NCI-H146 treated with DMSO at 0.1 percent for 48 hours (cell line): ENCODE results near the gene BCL2L13.

Experiments used
- DNase-seq: peaks from one replicate; lab custom pipeline; 2025; ENCODE audit not compliant: unreplicated experiment; lab: John Stamatoyannopoulos, UW

Gene BCL2L13

DNA sequence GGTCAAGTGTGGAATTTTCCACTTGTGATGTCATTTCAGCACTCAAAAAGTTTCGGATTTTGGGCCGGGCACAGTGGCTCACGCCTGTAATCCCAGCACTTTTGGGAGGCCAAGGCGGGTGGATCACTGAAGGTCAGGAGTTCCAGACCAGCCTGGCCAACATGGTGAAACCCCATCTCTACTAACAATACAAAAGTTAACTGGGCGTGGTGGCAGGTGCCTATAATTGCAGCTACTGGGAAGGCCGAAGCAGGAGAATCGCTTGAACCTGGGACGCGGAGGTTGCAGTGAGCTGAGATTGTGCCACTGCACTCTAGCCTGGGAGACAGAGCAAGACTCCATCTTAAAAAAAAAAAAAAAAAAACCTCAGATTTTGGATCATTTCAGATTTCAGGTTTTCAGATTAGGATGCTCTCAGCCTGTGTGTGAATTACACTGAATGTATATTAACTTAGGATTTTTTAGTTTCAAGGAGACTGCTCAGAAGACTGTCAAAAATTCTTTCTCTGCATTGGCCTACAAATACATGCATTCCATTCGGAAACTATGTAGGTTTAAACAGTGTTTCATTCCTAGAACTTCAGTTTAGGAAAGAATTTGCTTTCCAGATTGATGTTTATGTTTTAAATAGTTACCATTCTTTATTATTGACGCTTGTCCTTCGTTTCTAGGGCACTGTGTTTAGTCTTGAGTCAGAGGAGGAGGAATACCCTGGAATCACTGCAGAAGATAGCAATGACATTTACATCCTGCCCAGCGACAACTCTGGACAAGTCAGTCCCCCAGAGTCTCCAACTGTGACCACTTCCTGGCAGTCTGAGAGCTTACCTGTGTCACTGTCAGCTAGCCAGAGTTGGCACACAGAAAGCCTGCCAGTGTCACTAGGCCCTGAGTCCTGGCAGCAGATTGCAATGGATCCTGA is 87.7 kb downstream of the BCL2L13 start:
- DNase-seq, result no peak

DNA sequence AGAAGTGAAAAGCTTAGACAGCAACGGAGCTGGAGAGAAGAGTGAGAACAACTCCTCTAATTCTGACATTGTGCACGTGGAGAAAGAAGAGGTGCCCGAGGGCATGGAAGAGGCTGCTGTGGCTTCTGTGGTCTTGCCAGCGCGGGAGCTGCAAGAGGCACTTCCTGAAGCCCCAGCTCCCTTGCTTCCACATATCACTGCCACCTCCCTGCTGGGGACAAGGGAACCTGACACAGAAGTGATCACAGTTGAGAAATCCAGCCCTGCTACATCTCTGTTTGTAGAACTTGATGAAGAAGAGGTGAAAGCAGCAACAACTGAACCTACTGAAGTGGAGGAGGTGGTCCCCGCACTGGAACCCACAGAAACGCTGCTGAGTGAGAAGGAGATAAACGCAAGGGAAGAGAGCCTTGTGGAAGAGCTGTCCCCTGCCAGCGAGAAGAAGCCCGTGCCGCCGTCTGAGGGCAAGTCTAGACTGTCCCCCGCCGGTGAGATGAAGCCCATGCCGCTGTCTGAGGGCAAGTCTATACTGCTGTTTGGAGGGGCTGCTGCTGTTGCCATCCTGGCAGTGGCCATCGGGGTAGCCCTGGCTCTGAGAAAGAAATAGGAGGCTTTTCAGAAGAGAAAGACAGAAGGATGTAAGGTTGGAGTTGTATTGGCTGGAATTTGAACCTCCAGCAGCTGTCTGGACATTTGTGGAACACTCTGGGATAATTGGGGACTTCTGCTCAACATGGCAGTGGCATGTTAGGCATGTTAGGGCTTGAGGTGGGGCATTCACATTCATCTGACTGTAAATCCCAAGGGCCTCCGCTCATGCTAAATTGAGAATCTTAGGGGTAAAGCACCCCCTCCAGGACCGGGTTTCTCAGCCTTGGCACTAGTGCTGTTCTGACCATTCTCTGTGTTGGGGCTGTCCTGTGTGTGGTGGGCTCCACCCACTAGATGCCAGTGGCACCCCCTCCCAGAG is 88.7 kb downstream of the BCL2L13 start:
- DNase-seq, result no peak

- no peak for DNase-seq
Observed at GRCh38 chr22:17728786-17729185, 90.2 kb downstream of the BCL2L13 start.

- no peak for DNase-seq
Observed at GRCh38 chr22:17729561-17729960, 91.0 kb downstream of the BCL2L13 start.

GRCh38 chr22:17732251-17732854 is 93.8 kb downstream of the BCL2L13 start:
- no peak for DNase-seq

DNA sequence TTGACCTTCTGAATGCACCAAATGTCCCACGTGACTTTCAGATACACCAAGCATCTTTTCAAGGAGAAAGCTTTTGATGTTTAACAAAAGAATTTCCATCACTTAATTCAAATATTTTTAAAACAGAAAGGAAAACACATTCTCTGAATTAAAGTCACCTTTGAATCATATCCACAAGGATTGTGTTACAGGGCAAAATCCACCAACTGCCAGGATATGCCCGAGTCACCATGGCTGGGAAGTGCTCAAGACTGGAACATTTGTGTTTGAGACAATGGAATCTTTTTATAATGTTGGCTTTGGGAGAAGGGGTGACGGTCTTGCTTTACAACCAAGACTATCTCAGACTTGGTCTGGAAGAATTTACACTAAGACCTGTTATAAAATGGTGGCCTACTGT is 94.9 kb downstream of the BCL2L13 start:
- DNase-seq, result no peak

DNA sequence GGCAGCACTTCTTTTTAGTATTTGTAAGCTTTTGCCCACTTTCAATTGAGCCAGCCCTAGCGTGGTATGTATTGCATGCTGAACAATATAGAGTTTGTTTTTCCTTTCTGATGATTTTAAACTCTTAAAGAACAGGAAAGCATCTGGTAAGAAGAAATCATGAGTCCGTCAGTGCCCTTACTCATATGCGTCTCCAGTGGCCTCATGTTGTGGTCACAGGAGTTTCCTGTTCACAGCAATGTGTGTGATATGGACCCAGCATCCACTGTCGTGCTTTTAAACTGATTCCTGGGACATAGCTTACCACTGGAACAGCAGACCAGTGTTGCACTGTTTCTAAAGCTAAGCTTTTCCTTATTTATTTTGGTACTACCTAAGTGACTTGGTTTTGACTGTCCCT is 95.6 kb downstream of the BCL2L13 start:
- no peak for DNase-seq

DNA sequence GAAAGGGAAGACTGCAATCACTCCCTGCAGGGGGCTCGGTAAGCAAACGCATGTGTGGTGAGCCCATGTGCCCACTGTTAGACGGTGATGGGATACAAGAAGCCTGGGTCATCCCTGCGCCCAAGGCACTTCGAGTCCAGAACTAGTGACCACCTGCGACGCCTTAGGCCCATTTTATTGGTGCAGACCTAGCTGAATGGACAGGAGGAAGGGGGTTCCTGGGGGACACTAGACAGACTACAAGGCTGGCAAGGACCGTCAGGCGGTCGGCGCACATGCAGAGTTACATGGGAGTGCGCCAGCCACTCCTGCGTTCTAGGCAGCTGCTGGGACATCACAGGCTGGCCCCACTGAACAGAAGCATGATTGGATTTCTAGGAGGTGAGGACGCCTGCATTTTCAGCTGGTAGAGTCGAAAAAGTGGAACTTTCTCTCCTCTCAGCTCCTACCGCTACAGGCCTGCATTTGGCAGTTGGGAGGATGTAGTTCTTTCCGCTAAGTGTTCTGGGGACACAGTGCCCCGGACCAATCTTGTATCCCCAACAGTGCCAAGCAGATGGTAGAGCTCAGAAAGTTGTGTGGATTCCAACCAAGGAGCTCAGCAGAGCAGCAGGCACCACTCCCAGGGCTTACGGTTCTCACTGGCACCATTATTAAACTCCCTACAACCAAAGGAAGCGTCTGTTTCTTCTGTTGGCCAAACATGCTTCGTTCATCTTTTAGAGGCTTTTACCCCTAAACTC is 100.0 kb downstream of the BCL2L13 start:
- DNase-seq, result no peak

DNA sequence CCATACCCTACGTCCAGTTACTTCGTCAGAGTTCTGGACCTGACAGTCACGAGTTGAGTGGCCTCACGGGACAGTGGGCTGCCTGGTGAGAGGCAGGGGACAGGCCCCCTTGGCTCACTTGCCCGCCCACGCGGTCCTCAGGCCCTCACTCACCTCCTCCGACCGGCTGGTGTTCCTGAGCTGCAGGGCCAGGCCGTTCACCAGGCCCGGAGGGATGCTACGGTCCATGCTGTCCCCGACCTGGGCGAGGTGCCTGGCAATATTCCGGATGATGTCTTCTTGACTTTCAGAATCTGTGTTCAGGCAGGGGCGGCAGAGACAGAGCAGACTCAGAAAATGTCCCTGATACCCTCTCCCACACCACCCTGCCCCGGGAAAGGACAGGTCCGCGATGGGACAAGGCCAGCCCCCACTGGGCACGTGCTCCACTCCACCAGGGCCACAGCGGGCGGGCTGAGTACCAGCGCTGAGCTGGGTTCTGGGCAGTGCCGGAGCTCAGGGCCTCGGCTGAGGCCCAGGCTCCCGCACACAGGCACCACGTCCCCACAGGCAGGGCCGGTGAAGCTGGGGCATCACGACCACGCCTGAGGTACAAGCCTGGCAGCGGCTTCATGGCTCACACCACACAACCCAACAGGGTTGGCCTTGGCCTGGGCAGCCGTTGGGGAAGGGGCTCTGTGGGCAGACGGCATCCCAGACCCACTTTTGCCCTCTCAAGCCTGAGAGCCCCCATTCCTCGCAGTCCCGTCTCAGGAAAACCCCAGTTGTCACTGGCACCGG is 100.8 kb downstream of the BCL2L13 start:
- no peak for DNase-seq

DNA sequence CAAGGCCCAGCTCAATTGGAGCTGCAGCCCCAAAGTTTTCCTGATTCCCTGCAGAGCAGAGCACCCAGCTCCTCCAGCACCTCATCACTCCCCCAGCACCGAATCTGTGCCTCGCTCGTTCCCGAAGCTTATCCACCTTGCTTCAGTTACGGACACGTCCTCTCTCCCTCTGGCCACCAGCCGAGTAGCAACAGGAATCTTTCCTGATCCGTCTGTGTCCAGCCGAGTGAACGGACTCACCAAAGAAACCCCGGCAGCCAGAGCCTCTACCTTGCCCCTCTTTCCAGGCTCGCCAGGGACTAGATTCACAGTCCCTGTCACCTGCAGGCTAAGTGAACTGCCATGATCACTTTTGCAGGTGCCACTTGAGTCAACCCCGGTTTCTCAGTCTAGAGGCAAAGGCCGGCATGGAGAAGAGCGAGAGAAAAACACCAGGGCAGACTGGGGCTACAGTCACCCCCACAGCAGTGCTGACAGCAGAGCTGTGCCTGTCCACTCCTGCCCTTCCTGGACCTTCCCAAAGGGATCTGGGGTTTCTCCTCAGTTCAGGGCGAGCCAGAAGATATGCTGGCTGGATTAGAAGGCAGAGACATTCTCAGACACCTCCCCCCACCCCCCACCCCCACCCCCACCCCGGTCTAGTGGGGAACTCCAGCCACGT is 103.4 kb downstream of the BCL2L13 start:
- no peak for DNase-seq

DNA sequence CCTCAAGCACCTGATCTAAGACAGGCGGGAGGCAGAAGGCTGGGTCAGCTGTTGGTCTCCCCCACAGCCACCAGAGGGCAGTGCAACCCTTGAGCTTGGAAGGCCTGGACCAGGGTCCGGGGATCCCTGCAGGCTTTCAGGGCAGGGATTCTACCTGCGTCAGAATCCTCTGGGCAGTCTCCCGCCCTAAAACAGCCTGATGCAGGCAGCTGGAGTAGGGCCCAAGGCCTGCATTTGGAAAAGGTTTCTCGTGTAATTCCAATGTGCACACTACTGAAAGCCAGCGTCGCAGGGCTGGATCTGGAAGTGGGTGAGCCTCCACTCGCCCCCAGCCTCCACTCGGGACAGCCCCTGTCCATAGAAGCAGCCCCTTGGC is 104.0 kb downstream of the BCL2L13 start:
- DNase-seq, result peak; percentile 14

GRCh38 chr22:17743661-17744411 is 105.3 kb downstream of the BCL2L13 start:
- no peak for DNase-seq

GRCh38 chr22:17744430-17744829 is 105.9 kb downstream of the BCL2L13 start:
- no peak for DNase-seq

GRCh38 chr22:17746916-17747315 is 108.4 kb downstream of the BCL2L13 start:
- no peak for DNase-seq

DNA sequence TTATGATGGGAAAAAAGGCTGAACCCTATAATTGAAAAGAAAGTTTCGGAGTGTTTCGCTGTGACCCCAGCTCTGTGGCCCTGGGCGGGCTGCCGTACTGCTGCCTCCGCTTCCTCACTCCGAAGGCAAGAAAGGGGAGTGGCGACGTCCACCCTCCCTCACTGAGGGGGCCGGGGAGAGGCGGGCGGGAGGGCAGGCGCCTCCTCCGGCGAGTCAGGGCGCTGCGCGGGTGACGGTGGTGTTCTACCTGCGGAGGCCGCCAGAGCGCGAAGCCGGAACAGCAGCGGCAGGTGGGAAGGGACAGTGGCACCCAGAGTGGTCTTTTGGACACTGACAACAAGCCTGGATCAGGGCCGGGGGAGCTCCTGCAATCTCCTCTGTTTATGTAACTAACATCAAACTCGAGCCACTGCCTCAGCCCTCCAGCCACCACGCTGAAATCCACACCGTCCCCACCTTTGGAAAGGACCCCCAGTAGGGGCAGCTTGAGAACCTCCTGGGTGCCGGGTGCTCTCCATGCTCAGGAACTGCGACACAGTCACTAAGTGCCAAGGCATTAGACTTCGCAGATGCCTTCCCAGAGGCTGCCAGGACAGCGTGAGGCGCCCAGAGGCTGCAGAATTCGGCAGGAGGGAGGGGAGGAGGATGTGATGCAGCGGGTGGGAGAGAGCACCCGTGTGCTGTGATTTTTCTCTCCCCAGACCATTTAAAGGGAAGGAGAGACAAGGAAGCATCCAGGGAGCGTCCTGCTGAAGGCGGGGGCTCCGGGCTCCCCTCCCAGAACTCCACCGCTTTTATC is 110.2 kb downstream of the BCL2L13 start:
- DNase-seq, result no peak

DNA sequence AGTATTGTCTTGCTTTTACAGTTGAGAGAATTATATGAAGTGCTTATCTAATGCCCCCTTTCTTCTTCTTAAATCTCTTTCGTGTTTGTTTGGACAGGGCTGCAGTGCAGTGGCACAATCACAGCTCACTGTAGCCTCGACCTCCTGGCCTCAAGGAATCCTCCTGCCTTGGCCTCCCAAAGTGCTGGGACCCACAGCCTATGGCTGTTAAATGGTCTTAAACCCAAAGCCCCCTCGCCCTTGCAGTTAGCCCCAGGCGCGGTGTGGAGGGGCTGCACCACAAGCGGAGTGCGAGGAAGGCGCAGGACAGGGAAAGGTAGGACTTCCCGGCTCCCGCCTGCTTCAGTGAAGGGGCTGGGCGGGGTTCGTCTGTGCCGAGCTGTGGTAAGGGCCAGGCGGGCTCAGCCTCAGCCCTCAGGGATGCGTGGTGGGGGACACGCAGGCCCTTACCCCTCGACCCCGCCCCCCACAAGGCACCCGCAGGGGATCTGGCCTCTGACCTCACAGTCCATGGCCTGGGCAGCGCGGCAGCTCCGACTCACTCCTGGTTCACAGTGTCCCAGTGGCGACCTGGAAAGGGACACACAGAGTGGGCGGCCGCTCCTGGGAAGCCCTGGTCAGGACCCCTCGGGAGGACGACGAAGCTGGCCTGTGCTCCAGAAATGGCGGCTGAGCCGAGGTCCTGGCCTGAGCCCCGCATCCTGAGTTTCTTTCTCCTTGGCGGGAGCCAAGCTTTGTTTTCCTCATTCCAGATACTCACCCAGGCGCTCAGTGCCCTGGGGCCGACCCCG is 111.2 kb downstream of the BCL2L13 start:
- DNase-seq, result no peak

DNA sequence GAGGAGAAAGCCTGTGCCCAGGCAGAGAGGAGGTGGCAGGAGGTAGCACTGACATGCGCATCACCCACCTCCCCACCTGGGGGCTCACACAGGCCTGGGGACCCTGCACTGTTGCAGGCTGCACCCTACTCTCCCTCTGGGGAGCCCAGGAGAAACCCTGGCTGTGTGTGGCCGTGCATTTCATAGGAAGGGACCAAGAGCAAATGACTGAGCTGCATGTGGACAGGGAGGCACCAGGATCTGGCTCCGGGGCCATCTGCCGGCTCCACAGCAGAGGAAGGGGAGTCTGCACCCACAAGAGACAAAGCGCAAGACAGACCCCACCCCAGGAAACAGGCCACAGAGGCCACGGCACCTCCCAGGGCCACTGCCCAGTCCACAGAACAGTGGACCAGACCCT is 113.0 kb downstream of the BCL2L13 start:
- DNase-seq, result no peak
